Measurements from ENCODE around the gene RTN3. TPM values are rescaled to one million over a fixed set of nuclear protein-coding genes. Genes with fewer than 3 reads are reported as not detected.

Gene RTN3
- polyA plus RNA-seq, 4 donors: 27.3 to 101 (median 69.5) TPM

DNA sequence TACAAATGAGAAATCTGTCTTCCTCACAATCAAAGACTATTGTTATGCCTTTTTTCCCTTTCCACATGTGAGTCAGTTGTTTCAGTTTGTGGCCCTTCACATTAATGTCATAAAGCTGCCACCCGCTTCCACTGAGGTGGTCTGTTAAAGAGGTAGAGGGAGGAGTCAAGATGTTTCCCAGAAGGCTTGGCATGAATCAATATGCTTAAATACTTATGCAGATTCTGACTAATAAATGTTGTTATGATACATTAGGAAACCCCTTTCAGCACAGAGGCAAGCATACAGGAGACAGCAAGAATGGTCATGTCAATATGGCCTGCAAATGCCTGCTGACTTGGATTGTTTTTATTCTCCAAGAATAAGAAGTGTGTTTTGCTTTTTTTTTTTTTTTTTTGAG, 6.5 kb downstream of the RTN3 start:
- no peaks in the 10 kb centered on the region for H3K27me3 ChIP-seq (ENCODE audit: control insufficient read depth in 3 of 3, insufficient read depth in 3 of 3, low read length in 3 of 3)
- H3K4me1 ChIP-seq (ENCODE audit: control insufficient read depth in 3 of 3, insufficient read depth in 2 of 3, low read depth in 1 of 3, low read length in 2 of 3): peaks cover 0 to 3% (median 2%) of the 10 kb centered on the region in 3 donors
- DNase-seq (no peak), FAIRE-seq (no peak)
- H3K27ac ChIP-seq (ENCODE audit: low read depth in 1 of 3, low read length in 2 of 3): no peak overlapping the region
- H3K4me3 ChIP-seq (ENCODE audit: low read depth in 1 of 3, low read length in 3 of 3): no peak overlapping the region
- peaks cover 0 to 4% (median 0%) of the 10 kb centered on the region in 3 donors for H3K36me3 ChIP-seq (ENCODE audit: control insufficient read depth in 3 of 3, insufficient read depth in 2 of 3, low read depth in 1 of 3, low read length in 3 of 3)
- WGBS, 3 donors: 64 to 92% (median 90%) methylated on average over 1 of the region's 1 CpG
- H3K9me3 ChIP-seq (ENCODE audit: control insufficient read depth in 2 of 2, insufficient read depth in 1 of 2, low read depth in 1 of 2, low read length in 1 of 2): no peaks in the 10 kb centered on the region

DNA sequence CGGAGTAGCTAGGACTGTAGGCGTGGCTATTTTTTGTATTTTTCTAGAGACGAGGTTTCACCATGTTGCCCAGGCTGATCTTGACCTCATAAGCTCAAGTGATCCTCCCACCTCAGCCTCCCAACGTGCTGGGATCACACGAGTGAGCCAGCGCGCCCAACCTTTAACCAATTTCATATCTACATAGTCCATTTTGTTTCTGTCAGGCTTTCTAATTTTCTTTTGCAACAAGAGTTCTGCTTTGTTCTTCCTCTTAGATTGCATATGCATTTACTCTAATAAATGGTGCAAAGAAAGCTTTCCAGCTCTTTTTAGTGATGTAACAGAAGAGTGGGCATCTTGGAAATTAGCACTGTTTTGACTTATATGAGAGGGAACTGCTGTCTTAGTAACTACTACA, 13.3 kb downstream of the RTN3 start:
- DNase-seq (no peak), FAIRE-seq (no peak)
- H3K27ac ChIP-seq (ENCODE audit: low read depth in 1 of 3, low read length in 2 of 3): no peak overlapping the region

DNA sequence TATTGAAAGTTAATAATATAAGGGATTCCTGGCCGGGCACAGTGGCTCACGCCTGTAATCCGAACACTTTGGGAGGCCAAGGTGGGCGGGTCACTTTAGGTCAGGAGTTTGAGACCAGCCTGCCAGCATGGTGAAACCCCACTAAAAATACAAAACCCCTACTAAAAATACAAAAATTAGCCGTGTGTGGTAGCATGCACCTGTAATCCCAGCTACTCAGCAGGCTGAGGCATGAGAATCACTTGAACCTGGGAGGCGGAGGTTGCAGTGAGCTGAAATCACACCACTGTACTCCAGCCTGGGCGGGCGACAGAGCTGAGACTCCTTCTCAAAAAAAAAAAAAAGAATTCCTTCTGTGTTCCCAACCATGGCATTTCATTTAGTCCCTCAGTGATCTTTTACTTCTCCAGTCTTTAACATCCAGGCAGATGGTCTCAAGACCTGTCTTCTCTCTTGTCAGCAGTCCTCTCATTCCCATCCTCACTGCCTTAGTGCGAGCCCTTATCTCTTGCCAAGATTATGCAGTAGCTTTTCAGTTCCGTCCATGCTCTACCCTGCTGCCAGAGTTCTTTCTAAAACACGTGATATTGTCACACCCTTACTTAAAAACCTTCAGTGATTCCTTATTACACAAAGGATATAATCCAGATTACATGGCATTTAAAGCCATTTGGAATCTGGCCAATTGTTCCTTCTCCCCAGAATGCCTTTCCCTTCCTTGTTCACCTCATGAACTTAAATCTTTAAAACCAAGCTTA, 17.9 kb downstream of the RTN3 start:
- WGBS, 3 donors: 58 to 72% (median 71%) methylated on average over 9 to 11 of the region's 11 CpGs
- no peak overlapping the region for H3K4me3 ChIP-seq (ENCODE audit: low read depth in 1 of 3, low read length in 3 of 3)
- H3K27ac ChIP-seq (ENCODE audit: low read depth in 1 of 3, low read length in 2 of 3): no peak overlapping the region
- FAIRE-seq: no peak
- H3K36me3 ChIP-seq (ENCODE audit: control insufficient read depth in 3 of 3, insufficient read depth in 2 of 3, low read depth in 1 of 3, low read length in 3 of 3): peaks cover 0 to 7% (median 0%) of the 10 kb centered on the region in 3 donors
- no peaks in the 10 kb centered on the region for H3K27me3 ChIP-seq (ENCODE audit: control insufficient read depth in 3 of 3, insufficient read depth in 3 of 3, low read length in 3 of 3)
- DNase-seq: peak; percentile 32 to 76
- H3K9me3 ChIP-seq (ENCODE audit: control insufficient read depth in 2 of 2, insufficient read depth in 1 of 2, low read depth in 1 of 2, low read length in 1 of 2): no peaks in the 10 kb centered on the region
- H3K4me1 ChIP-seq (ENCODE audit: control insufficient read depth in 3 of 3, insufficient read depth in 2 of 3, low read depth in 1 of 3, low read length in 2 of 3): no peaks in the 10 kb centered on the region

More for the DNA sequence above, 13.3 kb downstream of the RTN3 start:
- Histone ChIP-seq H3K27me3 (ENCODE audit: control insufficient read depth in 3 of 3, insufficient read depth in 3 of 3, low read length in 3 of 3) (no peaks in the 10 kb centered on the region), H3K4me1 (ENCODE audit: control insufficient read depth in 3 of 3, insufficient read depth in 2 of 3, low read depth in 1 of 3, low read length in 2 of 3) (peaks cover 0 to 3% (median 0%) of the 10 kb centered on the region in 3 donors), H3K36me3 (ENCODE audit: control insufficient read depth in 3 of 3, insufficient read depth in 2 of 3, low read depth in 1 of 3, low read length in 3 of 3) (peaks cover 0 to 4% (median 0%) of the 10 kb centered on the region in 3 donors), H3K9me3 (ENCODE audit: control insufficient read depth in 2 of 2, insufficient read depth in 1 of 2, low read depth in 1 of 2, low read length in 1 of 2) (no peaks in the 10 kb centered on the region), H3K4me3 (ENCODE audit: low read depth in 1 of 3, low read length in 3 of 3) (no peak overlapping the region)
- 92% methylated on average over 7 of the region's 7 CpGs for WGBS, 3 donors

DNA sequence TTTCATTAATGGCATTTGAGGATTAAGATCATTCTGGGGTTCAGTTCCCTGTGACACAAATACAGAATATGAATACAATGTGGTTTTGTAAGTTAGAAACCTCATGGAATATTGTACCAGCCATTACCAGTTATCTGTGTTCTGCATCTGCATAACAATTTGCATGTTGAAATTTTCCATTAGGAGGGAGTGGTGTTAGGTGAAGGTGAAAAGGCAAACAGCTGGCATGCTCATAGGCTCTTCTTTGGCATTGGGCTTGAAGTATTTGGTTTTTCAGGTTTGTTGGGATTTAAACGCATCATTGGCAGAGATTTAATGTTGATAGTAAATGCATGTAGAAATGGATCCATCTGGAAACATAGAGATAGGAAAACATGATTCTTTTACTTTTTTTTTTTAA, 18.6 kb downstream of the RTN3 start:
- Histone ChIP-seq H3K4me1 (ENCODE audit: control insufficient read depth in 3 of 3, insufficient read depth in 2 of 3, low read depth in 1 of 3, low read length in 2 of 3) (no peaks in the 10 kb centered on the region), H3K27ac (ENCODE audit: low read depth in 1 of 3, low read length in 2 of 3) (no peak overlapping the region), H3K4me3 (ENCODE audit: low read depth in 1 of 3, low read length in 3 of 3) (no peak overlapping the region), H3K27me3 (ENCODE audit: control insufficient read depth in 3 of 3, insufficient read depth in 3 of 3, low read length in 3 of 3) (no peaks in the 10 kb centered on the region), H3K9me3 (ENCODE audit: control insufficient read depth in 2 of 2, insufficient read depth in 1 of 2, low read depth in 1 of 2, low read length in 1 of 2) (no peaks in the 10 kb centered on the region), H3K36me3 (ENCODE audit: control insufficient read depth in 3 of 3, insufficient read depth in 2 of 3, low read depth in 1 of 3, low read length in 3 of 3) (peaks cover 0 to 5% (median 0%) of the 10 kb centered on the region in 3 donors)
- FAIRE-seq (no peak), DNase-seq (peak in 1 of 2 donors; percentile 23)
- 75 to 90% (median 76%) methylated on average over 1 of the region's 1 CpG for WGBS, 3 donors

DNA sequence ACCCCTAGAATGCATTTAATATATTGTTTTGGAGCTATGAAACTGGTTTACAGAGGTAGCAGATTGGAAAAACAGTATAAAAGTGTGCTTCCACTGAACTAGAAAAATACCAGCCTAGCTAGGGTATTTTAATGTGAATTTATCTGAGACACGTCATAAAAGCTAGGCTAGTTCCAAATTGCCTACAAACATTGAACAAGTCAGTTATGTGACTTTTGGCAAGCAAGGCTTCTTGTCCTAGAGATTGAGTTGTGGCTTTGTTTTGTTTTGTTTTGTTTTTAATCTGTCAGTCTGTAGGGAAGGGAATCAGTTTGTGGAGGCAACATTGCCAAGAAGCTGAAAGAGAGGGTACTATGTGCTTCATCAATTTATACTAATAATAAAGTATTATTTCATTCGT, 24.2 kb downstream of the RTN3 start:
- DNase-seq (no peak), FAIRE-seq (no peak)
- Histone ChIP-seq H3K9me3 (ENCODE audit: control insufficient read depth in 2 of 2, insufficient read depth in 1 of 2, low read depth in 1 of 2, low read length in 1 of 2) (no peaks in the 10 kb centered on the region), H3K27ac (ENCODE audit: low read depth in 1 of 3, low read length in 2 of 3) (no peak overlapping the region), H3K36me3 (ENCODE audit: control insufficient read depth in 3 of 3, insufficient read depth in 2 of 3, low read depth in 1 of 3, low read length in 3 of 3) (peaks cover 0 to 6% (median 0%) of the 10 kb centered on the region in 3 donors), H3K27me3 (ENCODE audit: control insufficient read depth in 3 of 3, insufficient read depth in 3 of 3, low read length in 3 of 3) (no peaks in the 10 kb centered on the region), H3K4me1 (ENCODE audit: control insufficient read depth in 3 of 3, insufficient read depth in 2 of 3, low read depth in 1 of 3, low read length in 2 of 3) (peaks cover 0 to 2% (median 2%) of the 10 kb centered on the region in 3 donors), H3K4me3 (ENCODE audit: low read depth in 1 of 3, low read length in 3 of 3) (no peak overlapping the region)
- WGBS, 3 donors: 71 to 75% (median 75%) methylated on average over 2 of the region's 2 CpGs

DNA sequence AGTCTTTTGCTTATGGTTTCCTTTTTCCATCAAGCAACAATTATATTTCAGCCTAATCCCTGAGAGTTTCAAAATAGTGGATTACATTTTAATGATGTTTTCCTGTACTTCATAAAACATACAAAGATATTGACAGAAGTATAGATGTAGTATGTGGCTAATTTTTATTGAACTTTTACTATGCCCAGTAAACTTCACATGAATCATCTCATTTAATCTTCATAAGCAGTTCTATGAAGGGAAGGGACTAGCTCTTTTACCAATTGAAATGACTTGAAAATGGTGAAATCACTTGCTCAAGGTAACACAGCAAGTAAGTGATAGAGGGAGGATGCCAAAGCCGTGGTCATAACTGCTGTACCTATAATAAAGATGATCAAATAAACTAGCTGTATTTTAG, 27.5 kb downstream of the RTN3 start:
- WGBS, 3 donors: 94 to 98% (median 94%) methylated on average over 1 of the region's 1 CpG
- no peaks in the 10 kb centered on the region for H3K27me3 ChIP-seq (ENCODE audit: control insufficient read depth in 3 of 3, insufficient read depth in 3 of 3, low read length in 3 of 3)
- peaks cover 2 to 6% (median 5%) of the 10 kb centered on the region in 3 donors for H3K4me1 ChIP-seq (ENCODE audit: control insufficient read depth in 3 of 3, insufficient read depth in 2 of 3, low read depth in 1 of 3, low read length in 2 of 3)
- no peak for DNase-seq
- no peak for FAIRE-seq
- no peak overlapping the region for H3K27ac ChIP-seq (ENCODE audit: low read depth in 1 of 3, low read length in 2 of 3)
- H3K4me3 ChIP-seq (ENCODE audit: low read depth in 1 of 3, low read length in 3 of 3): no peak overlapping the region
- no peaks in the 10 kb centered on the region for H3K9me3 ChIP-seq (ENCODE audit: control insufficient read depth in 2 of 2, insufficient read depth in 1 of 2, low read depth in 1 of 2, low read length in 1 of 2)
- H3K36me3 ChIP-seq (ENCODE audit: control insufficient read depth in 3 of 3, insufficient read depth in 2 of 3, low read depth in 1 of 3, low read length in 3 of 3): peaks cover 0 to 3% (median 0%) of the 10 kb centered on the region in 3 donors

DNA sequence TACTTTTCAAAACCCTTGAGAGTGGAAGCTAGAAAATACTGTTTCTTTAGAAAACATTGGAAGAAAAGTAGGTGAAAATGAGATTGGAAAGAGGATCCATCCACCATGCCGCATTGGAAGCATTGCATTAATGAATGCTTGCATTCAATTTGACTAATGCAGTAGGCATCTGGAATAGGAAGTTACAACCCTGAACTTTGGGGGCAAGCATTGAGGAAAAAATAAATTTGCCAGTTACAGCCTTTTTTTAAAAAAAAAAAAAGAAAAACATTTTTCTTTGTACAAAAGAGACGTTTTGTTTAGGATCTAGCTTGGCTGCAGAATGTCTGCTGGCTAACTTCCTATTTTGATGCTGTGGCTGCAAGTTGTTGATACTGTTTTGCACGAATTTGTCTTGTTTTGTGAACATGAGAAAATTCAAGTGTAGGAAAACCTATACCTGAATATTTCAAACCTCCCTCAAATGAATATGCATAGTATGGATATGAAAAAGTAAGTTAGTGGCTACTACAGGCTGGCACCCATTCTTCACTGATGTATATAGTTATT, 28.1 kb downstream of the RTN3 start:
- H3K4me3 ChIP-seq (ENCODE audit: low read depth in 1 of 3, low read length in 3 of 3): no peak overlapping the region
- no peaks in the 10 kb centered on the region for H3K27me3 ChIP-seq (ENCODE audit: control insufficient read depth in 3 of 3, insufficient read depth in 3 of 3, low read length in 3 of 3)
- H3K4me1 ChIP-seq (ENCODE audit: control insufficient read depth in 3 of 3, insufficient read depth in 2 of 3, low read depth in 1 of 3, low read length in 2 of 3): peaks cover 2 to 6% (median 5%) of the 10 kb centered on the region in 3 donors
- H3K27ac ChIP-seq (ENCODE audit: low read depth in 1 of 3, low read length in 2 of 3): no peak overlapping the region
- no peaks in the 10 kb centered on the region for H3K9me3 ChIP-seq (ENCODE audit: control insufficient read depth in 2 of 2, insufficient read depth in 1 of 2, low read depth in 1 of 2, low read length in 1 of 2)
- H3K36me3 ChIP-seq (ENCODE audit: control insufficient read depth in 3 of 3, insufficient read depth in 2 of 3, low read depth in 1 of 3, low read length in 3 of 3): peaks cover 0 to 4% (median 0%) of the 10 kb centered on the region in 3 donors
- 60 to 80% (median 73%) methylated on average over 3 of the region's 3 CpGs for WGBS, 3 donors
- DNase-seq (no peak), FAIRE-seq (no peak)

DNA sequence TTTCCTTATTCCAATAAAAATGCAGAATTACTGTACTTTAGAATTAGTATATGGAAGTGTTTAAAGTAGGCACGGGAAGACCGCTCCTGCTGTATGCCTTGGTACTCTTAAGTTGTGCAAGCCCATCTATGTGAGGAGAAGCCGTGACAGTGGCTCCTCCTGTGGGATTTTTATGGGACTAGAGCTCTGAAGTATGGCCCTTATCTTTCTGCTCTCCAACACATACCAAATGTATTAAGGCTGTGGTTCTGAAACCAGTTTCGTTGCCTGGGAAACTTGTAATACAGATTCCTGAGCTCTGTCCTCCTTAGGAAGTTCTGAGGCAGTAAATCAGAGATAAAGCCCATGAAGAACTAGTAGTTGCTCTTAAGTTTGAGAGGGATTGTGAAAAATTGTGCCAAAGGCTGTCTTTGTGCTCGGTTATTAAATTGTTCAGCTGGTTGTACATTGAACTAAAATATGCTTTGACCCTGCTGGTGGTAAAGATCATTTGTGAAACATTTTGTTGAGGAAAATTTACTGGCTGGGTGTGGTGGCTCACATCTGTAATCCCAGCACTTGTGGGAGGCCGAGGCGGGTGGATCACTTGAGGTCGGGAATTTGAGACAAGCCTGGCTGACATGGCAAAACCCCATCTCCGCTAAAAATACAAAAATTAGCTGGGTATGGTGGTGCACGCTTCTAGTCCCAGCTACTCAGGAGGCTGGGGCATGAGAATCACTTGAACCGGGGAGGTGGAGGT, 29.3 kb downstream of the RTN3 start:
- 66 to 72% (median 71%) methylated on average over 11 of the region's 11 CpGs for WGBS, 3 donors
- Histone ChIP-seq H3K27me3 (ENCODE audit: control insufficient read depth in 3 of 3, insufficient read depth in 3 of 3, low read length in 3 of 3) (no peaks in the 10 kb centered on the region), H3K4me3 (ENCODE audit: low read depth in 1 of 3, low read length in 3 of 3) (no peak overlapping the region), H3K36me3 (ENCODE audit: control insufficient read depth in 3 of 3, insufficient read depth in 2 of 3, low read depth in 1 of 3, low read length in 3 of 3) (peaks cover 0 to 6% (median 0%) of the 10 kb centered on the region in 3 donors), H3K4me1 (ENCODE audit: control insufficient read depth in 3 of 3, insufficient read depth in 2 of 3, low read depth in 1 of 3, low read length in 2 of 3) (peaks cover 2 to 6% (median 5%) of the 10 kb centered on the region in 3 donors), H3K27ac (ENCODE audit: low read depth in 1 of 3, low read length in 2 of 3) (peak overlapping the region in 1 of 3 donors; percentile 16), H3K9me3 (ENCODE audit: control insufficient read depth in 2 of 2, insufficient read depth in 1 of 2, low read depth in 1 of 2, low read length in 1 of 2) (no peaks in the 10 kb centered on the region)
- DNase-seq (peak; percentile 14 to 85), FAIRE-seq (no peak)
